KOPT-K1 (cell line): ENCODE measurements around the gene CPNE5.

ENCODE experiments used
- H3K27ac ChIP-seq: fragments of 200-600 bp; sonication (generic); 2 replicates; pipeline ENCODE4 v1.5.1; 2016; ENCODE audit warnings: antibody characterized with exemption, mild to moderate bottlenecking, low read depth, low read length; ENCODE audit not compliant: poor library complexity, severe bottlenecking
- H3K36me3 ChIP-seq: fragments of 200-600 bp; sonication (generic); 2 replicates; pipeline ENCODE4 v1.5.1; 2017; ENCODE audit warnings: antibody characterized with exemption, mild to moderate bottlenecking, low read length, moderate library complexity; ENCODE audit not compliant: insufficient read depth
- H3K9me3 ChIP-seq: fragments of 200-600 bp; sonication (generic); 2 replicates; pipeline ENCODE4 v1.5.1; 2017; ENCODE audit warnings: antibody characterized with exemption, low read length, mild to moderate bottlenecking; ENCODE audit not compliant: insufficient read depth, poor library complexity, severe bottlenecking

The CPNE5 gene

GRCh38 chr6:36838896-36839748 is at the start of gene CPNE5:
CPNE5 (minus strand) TSS chr6:36839444; CDS start chr6:36839377, 67 bp downstream.
- H3K36me3 ChIP-seq = no peaks in the 10 kb centered on the region
- no peaks in the 10 kb centered on the region for H3K9me3 ChIP-seq
- no peak within 1 kb of the TSS for H3K27ac ChIP-seq

- no peaks in the 10 kb centered on the region for H3K9me3 ChIP-seq
- peaks cover 14% of the 10 kb centered on the region for H3K36me3 ChIP-seq
- peak overlapping the region; percentile 97 for H3K27ac ChIP-seq
These were observed 48.9 kb upstream of the CPNE5 start for GRCh38 chr6:36888115-36888643.

DNA sequence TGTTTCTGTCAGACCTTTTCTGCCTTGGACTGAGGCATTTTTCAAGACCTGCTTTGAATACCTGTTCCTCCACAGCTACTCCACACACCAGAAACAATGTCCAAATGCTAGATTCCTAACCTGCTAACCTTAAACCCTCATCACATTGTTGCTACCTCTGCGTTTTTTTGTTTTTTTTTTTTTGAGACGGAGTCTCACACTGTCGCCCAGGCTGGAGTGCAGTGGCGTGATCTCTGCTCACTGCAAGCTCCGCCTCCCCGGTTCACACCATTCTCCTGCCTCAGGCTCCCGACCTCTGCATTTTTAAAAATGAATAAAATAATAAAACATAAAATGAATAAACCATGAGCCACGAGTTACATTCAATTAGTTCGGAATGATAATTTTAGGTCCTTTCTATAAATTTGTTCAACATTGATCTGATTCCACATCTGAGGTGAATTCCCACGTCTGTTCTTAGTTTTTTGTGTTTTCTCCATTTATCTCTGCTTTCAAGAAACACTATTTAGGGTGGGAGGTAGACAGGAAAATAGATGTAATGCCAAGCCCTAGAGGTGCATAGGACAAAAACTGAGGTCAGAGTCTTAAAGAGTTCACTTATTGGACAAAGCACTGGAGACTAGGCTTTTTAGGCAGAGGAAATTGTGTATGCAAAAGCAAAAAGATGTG is 47.8 kb upstream of the CPNE5 start:
- Histone ChIP-seq H3K27ac (peak overlapping the region; percentile 97), H3K36me3 (0 out of 2 replicates have a peak, but pooled peaks cover 3% of the 10 kb centered on the region), H3K9me3 (no peaks in the 10 kb centered on the region)

DNA sequence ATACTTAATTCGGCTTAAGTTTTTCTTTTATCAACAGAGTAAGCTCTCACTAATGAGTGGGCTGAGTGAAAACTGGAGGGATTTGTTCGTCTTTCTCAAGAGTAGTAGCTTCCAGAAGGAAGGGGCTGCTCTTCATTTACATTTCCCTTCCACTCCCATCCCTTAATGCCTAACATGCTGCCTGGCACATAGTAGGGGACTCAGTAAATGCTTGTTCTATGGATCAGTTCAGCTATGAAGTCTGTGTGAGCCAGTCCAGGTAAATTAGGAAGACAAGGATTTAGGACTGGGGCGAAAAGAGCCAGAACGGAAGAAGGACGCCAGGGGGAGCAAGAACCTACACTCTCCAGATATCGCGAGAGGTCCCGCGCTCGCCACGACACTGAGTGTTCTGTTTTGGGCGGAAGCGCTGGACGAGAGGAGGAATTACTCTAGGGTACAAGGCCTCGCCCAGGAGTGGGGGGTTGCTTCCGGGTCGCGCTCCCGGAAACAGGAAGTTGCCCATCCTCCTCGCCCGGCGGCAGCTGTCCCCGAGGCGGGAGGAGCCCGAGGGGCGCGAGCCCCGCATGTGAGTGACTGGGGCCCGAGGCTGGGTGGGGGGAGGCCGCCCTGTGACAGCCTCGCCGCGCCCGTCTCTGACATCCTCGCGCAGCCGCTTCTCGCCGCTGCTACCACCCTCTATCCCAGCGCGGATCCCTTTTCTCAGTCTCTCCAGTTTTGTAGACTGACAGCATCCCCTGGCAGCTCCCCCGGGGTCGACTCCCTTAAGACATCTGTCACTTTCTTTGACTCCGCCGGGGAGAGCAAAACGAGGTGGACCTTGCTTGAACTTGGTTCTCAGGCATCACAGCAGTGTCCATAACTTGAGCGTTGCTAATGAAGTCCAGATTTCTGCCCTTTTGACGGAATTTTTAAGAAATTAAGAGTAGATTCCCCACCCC is 46.5 kb upstream of the CPNE5 start, which contains the start of gene C6orf89:
TSS of gene C6orf89 (plus strand) at position 492 of the 941 bp plus-strand sequence. CDS start 13,493 bp downstream, outside the sequence.
- peak within 1 kb of the TSS; percentile 97 for H3K27ac ChIP-seq
- no peaks in the 10 kb centered on the region for H3K9me3 ChIP-seq
- no peaks in the 10 kb centered on the region for H3K36me3 ChIP-seq

DNA sequence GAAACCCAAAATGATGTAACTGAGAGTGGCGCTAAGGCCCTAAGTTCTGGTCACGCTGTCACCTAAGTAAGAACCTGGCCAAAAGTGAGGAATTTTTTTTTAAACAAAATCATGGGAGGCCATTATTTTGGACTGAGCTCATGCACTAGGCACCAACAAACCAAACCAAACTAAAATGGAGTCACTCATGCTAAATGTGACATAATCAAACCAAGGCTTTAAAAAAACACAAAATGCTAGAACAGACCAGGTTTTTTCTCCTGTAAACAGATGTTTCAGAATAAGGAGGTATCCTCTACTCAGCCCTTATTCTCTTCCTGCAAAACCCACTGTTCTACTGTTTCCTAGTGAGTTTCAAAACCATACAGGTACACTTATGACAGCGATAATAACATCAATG is 45.4 kb upstream of the CPNE5 start:
- no peaks in the 10 kb centered on the region for H3K36me3 ChIP-seq
- H3K27ac ChIP-seq = peak overlapping the region; percentile 97
- no peaks in the 10 kb centered on the region for H3K9me3 ChIP-seq

- Histone ChIP-seq H3K27ac (peak overlapping the region; percentile 96), H3K36me3 (peaks cover 17% of the 10 kb centered on the region), H3K9me3 (no peaks in the 10 kb centered on the region)
These were observed 36.0 kb upstream of the CPNE5 start for GRCh38 chr6:36875250-36875633.

DNA sequence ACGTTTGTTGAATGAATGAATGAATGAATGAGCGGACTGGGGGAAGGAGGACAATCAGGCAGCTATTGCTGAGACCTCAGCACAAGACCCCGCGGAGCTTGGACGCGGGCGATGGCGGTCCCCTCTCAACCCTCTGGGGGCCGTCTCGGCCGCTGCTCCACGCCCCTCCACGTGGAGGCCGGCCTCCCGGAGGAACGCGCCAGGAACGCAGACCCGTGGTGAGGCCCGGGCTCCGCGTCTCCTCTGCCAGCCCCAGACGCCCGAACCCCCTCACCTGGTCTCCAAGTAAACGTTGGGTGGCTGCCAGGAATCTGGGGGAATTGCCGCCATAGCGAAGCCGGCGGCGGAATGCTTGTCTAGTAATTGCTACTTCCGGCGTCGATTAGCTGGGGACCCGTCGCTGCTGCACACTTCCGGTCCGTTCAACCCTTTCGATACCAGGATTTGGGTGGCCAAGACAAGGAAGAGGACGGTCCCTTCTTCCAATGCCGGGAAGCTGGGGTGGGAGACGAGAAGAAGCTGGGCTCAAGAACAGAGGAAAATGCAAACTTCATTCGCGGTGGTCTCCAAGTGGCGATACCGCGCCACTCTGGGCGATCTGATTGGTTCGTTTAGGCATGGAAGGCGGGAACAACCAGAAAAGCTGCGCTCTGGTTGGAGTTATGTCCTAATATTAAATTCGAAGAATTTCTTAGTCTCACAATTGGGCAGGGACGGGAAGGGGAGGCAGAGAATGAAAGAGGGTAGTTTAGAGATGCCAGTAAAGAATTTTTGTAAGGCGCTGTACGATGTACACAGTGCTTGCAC is 35.4 kb upstream of the CPNE5 start, which contains the start of gene PPIL1:
TSS of gene PPIL1 (minus strand) at position 361 of the 807 bp plus-strand sequence. CDS start at position 330, 31 bp downstream.
- Histone ChIP-seq H3K9me3 (no peaks in the 10 kb centered on the region), H3K27ac (peak within 1 kb of the TSS; percentile 96), H3K36me3 (peaks cover 23% of the 10 kb centered on the region)

- no peaks in the 10 kb centered on the region for H3K9me3 ChIP-seq
- peaks cover 31% of the 10 kb centered on the region for H3K36me3 ChIP-seq
- peak overlapping the region; percentile 96 for H3K27ac ChIP-seq
These were observed 34.6 kb upstream of the CPNE5 start for GRCh38 chr6:36873612-36874442.

GRCh38 chr6:36873115-36873514 is 33.9 kb upstream of the CPNE5 start:
- H3K9me3 ChIP-seq = no peaks in the 10 kb centered on the region
- H3K27ac ChIP-seq = peak overlapping the region; percentile 96
- peaks cover 38% of the 10 kb centered on the region for H3K36me3 ChIP-seq

- no peaks in the 10 kb centered on the region for H3K9me3 ChIP-seq
- no peak overlapping the region for H3K27ac ChIP-seq
- H3K36me3 ChIP-seq = peaks cover 52% of the 10 kb centered on the region
These were observed 32.4 kb upstream of the CPNE5 start for GRCh38 chr6:36871686-36872085.

DNA sequence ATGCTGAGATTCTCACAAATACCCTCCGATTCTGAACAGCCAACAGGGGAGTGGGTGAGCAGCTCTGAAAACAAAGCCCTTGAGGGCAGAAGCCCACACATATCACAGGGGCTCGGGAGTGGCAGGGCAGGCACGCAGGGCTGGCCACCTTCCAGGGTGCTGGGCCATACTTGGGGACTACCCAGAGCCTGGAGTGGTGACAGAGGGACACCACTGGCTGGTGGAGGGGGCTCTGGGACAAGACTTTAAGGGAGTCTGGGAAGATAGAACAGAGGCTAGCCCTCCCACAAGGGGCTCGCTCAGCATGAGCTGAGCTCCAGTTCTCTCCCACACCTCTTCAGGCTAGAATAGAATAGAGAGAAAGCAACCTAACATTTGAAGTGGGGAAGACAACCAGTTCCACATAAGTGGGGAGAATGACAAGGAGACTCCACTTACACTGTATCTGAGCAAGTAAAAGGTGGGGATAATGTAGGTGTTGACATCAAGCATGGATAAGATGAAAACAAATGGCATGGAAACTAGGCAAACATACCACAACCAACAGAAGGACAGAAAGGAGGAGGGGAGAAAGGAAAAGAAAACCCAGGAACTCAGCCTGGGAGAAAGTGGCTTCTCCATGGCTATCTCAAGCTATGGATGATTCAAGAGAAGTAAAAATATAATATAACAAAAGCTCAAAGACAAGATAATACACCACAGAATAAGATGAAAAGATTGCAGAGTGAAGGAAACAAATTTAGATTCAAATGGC is 28.4 kb upstream of the CPNE5 start:
- Histone ChIP-seq H3K36me3 (peaks cover 93% of the 10 kb centered on the region), H3K9me3 (no peaks in the 10 kb centered on the region), H3K27ac (no peak overlapping the region)

GRCh38 chr6:36865835-36866234 is 26.6 kb upstream of the CPNE5 start:
- Histone ChIP-seq H3K9me3 (no peaks in the 10 kb centered on the region), H3K36me3 (peaks cover 100% of the 10 kb centered on the region), H3K27ac (no peak overlapping the region)
